K562 treated with DMSO at 1 percent for 12 hours (cell line): Measurements from ENCODE around the gene TRA2A. TPM values are rescaled to one million over a fixed set of nuclear protein-coding genes. Genes with fewer than 3 reads are reported as not detected.

Experiments used
- total RNA-seq: library from RNA; unstranded; fragments of 300-600 nt; gene quantifications from 2 replicates; pipeline ENCODE4 v1.2.3, GENCODE V29; 2022; ENCODE audit not compliant: insufficient read depth

Gene TRA2A
- total RNA-seq, result 18.1 and 39.8 TPM in 2 replicates

DNA sequence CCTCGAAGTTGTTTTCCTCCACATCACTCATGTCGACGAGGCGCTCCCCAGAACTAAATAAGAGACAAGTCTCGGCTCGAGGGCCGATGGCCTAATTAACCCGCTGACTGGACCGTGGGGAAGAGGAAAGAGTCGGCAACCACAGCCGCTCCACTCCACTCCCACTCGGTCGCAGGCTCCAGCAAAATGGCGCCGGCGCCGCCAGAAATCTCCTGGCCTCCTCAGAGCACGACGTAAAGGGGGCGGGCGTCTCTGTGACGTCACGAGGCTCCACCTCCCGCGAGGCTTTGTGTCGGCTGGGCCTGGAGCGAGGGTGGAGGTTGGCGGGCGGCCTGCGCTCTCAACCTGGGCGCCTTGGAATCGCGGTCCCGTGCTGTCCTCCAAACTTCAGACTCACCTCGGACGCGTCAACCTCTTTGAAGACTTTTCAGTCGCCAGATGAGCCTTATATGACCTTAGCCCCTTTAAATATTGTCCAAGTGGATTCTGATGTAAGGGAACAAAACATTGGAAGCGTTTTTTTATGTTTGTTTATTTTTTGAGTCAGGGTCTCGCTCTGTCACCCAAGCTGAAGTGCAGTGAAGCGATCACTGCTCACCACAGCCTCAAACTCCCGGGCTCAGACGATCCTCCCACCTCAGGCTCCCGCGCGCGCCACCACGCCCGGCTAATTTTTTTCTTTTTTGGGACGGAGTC lies at the start of gene TRA2A:
TRA2A (minus strand) TSS at position 188 of the 696 bp plus-strand sequence; CDS start at position 31, 157 bp downstream.

DNA sequence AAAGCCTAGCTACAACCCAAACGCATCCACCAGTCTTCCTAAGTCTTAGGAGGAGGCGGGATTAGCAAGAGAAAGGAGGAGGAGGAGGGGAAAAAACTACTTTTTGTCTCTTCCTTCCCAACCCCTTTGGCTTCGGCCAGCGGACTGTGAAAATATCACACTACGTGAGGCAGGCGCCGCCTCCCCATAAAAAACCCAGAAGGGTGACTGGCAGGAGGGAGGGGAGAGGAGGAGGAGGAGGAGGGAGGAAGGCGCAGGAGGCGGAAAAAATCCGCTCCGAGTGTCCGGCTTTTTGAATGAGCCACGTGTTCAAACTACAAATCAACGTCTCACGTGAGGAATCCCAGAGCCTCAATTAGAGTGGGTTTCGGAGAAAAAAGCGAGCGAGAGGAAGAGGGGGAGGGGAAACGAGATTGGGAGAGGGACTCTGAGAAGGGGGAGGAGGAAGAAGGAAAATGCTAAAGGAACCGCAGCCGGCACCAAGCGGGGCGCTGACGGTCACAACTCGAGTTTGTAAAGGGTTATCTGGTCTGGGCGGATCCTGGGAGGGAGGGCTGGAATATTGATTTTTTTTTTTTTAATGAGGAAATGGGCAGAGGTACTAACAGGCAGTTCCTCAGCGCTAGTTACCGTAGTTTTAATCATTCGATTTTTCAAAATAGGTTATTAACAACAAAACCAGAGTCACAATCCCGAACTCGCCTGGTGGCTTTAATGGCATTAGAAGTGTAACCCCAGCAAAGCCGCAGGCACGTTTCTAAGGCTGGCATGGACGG lies 61.3 kb downstream of the TRA2A start, which contains the start of gene IGF2BP3:
IGF2BP3 (minus strand) TSS at position 162 of the 776 bp plus-strand sequence. CDS start 381 bp downstream, outside the sequence.

Other genes with a start within 250 kb of the TRA2A start
- gene MALSU1, start 232.6 kb downstream of the TRA2A start, total RNA-seq, result 68.4 and 79.6 TPM in 2 replicates
- gene IGF2BP3, start 61.5 kb downstream of the TRA2A start, total RNA-seq, result 5.4 and 30.9 TPM in 2 replicates
- 3.0 and 8.9 TPM in 2 replicates for gene CCDC126, start 65.4 kb upstream of the TRA2A start, total RNA-seq
- not detected in 2 replicates for gene FAM221A, start 148.2 kb upstream of the TRA2A start, total RNA-seq
- gene STK31, start 178.2 kb upstream of the TRA2A start, total RNA-seq, result 0.23 and 0.70 TPM in 2 replicates